ENCODE data around the gene SNRPF.

GRCh38 chr12:95887311-95887710 is 28.6 kb downstream of the SNRPF start:
- TF ChIP-seq CTCF (IDR thresholded peaks at IDR 0.05) (no peak), ZFX (IDR thresholded peaks at IDR 0.05; ENCODE audit: borderline replicate concordance) (no peak)

Measured in 22Rv1 (cell line).